Testis (tissue), 2 donors: ENCODE data around the gene SMIM22.

Source experiments
- CTCF ChIP-seq, 3 experiments: fragments of 450-650 bp in 2 of 3; fragments of 200-600 bp in 1 of 3; sonication (generic) in 1 of 3; IDR thresholded peaks; one replicate each; pipeline ENCODE4 v1.5.1; 2016 to 2019; ENCODE audit warnings: antibody characterized with exemption in 3 of 3, mild to moderate bottlenecking in 2 of 3, moderate library complexity in 1 of 3
- POLR2A ChIP-seq: fragments of 450-650 bp; IDR thresholded peaks from one replicate; pipeline ENCODE4 v1.6.1; 2017; ENCODE audit warnings: antibody characterized with exemption, mild to moderate bottlenecking, moderate library complexity

DNA sequence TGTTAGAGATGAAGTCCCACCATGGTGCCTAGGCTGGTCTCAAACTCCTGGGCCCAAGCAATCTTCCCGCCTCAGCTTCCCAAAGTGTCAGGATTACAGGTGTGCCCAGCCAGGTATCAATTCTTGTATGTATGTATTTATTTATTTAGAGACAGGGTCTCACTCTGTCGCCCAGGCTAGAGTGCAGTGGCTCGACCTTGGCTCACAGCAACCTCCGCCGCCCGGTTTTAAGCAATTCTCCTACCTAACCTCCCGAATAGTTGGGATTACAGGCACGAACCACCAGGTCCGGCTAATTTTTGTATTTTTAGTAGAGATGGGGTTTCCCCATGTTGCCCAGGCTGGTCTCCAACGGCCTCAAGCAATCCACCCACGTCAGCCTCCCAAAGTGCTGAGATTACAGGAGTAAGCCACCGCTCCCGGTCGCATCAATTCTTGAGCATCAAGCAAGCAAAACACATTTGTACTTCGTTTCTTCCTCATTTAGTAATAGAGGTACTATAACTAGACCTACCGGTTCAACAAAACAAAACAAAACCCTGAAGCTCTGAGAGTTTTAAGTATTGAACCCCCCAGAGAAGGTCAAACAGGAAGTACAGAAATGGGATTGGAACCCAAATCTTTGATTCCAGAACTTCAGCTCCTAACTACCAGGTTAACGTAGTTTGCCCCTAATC is 27.2 kb upstream of the SMIM22 start:
- TF ChIP-seq CTCF (IDR thresholded peaks at IDR 0.05): no peak
- no peak for TF ChIP-seq POLR2A
